ENCODE measurements around the gene CXCL17.

Gene CXCL17

DNA sequence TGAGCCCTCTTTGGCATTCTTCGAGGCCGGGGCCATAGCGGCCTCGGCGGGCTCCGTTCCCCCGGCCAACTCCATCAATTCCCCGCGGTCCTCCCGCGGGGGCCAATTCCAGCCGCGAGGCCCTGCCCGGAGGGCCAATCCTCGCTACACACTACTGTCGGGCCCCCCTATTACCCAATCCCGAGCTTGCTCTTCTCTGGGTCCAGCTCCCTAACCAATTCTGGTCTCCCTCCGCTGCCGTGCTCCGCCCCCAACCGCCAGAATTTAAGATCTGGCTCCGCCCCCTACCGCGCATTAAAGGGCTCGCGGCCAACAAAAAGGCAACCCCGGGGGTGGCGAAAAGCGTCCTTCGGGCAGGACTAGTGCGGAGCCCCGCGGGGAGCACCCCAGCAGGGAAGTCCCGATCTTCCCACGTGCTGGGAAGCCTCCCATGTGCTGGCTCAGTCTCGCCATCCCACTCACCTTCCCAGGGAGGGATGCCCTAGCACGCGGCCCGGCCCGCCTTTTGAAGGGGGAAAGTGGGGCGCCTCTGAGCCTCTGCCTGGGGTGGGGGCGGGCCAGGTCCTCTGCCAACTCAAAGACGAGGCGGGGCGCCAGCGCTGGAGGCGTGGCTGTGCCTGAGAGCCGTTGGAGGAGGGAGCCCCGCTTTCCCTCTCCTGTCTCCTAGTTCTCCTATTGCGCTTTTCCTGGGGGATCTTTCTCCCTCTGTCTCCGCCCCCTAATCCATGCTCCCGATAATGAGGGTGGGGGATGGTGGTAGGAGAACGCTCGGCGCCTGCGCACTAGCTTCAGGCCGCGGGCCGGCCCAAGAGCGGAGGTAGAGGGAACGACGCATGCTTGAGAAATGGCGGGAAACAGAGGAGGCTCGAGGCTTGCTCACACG is 19.0 kb downstream of the CXCL17 start:
- H3K4me3 ChIP-seq (ENCODE audit: low read depth, low read length), result peak overlapping the region; percentile 87
- H3K79me2 ChIP-seq (ENCODE audit: control insufficient read depth, insufficient read depth, low read length, unreplicated experiment), result no peaks in the 10 kb centered on the region
- H3K27me3 ChIP-seq (ENCODE audit: insufficient read depth, low read length), result no peaks in the 10 kb centered on the region
- no peaks in the 10 kb centered on the region for H3K36me3 ChIP-seq (ENCODE audit: insufficient read depth, low read length)
- H2AFZ ChIP-seq (ENCODE audit: low read length, unreplicated experiment), result peak overlapping the region; percentile 48
- peaks cover 6% of the 10 kb centered on the region for H3K4me1 ChIP-seq (ENCODE audit: control insufficient read depth, insufficient read depth, low read length, unreplicated experiment)
- peak overlapping the region; percentile 52; the same call in 1 of the 2 replicates for H3K27ac ChIP-seq (ENCODE audit: low read depth, low read length)

DNA sequence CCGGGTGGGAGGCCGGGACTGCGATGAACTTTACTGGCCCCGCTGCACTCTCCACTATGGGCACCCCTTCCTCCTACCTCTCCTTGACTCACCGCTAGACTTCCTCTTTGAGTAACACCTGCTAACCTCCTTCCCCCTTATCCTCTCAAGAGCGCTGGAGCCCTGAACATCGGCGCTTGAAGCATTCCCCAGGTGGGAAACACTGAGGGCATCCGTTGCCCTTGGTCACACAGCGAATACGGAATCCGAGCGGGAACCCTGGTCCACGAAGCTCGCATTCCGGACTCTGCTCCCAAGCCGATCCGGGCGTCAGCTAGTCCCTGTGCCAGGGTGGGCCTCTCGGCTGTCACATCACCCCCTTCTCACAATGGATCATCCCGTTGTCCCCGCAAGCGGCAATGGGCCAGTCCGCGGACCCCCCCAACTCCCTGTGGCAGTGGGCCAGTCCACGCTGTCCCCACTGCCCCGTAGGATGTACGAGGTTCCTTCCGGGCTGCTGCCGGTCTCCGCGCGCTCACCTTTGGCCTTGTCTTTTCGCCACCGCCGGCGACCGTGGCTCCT is 19.8 kb downstream of the CXCL17 start:
- Histone ChIP-seq H2AFZ (ENCODE audit: low read length, unreplicated experiment) (peak overlapping the region; percentile 21), H3K4me3 (ENCODE audit: low read depth, low read length) (peak overlapping the region; percentile 87), H3K79me2 (ENCODE audit: control insufficient read depth, insufficient read depth, low read length, unreplicated experiment) (no peaks in the 10 kb centered on the region), H3K27me3 (ENCODE audit: insufficient read depth, low read length) (no peaks in the 10 kb centered on the region), H3K4me1 (ENCODE audit: control insufficient read depth, insufficient read depth, low read length, unreplicated experiment) (peaks cover 6% of the 10 kb centered on the region), H3K27ac (ENCODE audit: low read depth, low read length) (no peak overlapping the region), H3K36me3 (ENCODE audit: insufficient read depth, low read length) (no peaks in the 10 kb centered on the region)

DNA sequence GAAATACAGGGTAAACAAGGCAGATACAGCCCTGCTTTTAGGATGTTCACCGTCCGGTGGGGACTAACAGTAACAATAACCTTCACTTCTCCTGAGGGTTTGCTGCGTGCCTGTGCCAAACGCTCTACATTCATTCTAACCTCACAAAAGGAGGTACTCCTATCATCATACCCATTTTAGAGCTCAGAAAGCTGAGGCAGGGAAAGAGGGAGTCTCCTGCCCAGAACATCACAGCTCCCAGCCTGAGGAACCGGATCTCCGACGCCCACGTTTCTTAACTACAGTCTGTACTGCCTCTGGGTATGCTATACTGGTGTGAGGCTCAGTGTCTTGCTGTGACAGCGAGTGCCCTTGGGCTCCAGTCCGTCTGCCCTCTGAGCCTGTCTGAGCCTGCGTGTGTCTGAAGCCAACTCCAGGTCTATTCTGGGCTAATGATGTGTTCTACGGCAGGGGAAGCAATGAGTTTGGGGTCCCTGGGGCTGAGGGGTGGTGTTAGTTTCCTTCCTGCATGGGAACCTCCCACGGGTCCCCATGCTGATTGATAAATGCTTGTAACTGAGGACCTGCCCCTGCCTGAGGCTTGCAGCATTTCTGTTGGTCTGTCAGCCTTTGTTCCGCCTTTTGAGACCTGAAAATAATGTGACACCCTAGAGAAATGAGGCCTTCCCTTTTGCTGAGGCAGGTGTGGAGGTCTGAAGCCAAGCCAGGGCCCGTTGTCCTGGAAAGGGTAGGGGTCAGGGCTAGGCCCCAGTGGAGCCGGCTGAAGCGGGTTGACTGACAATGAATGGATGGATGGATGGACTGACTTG is 20.4 kb downstream of the CXCL17 start:
- Histone ChIP-seq H3K27me3 (ENCODE audit: insufficient read depth, low read length) (no peaks in the 10 kb centered on the region), H3K36me3 (ENCODE audit: insufficient read depth, low read length) (no peaks in the 10 kb centered on the region), H2AFZ (ENCODE audit: low read length, unreplicated experiment) (no peak overlapping the region), H3K27ac (ENCODE audit: low read depth, low read length) (no peak overlapping the region), H3K79me2 (ENCODE audit: control insufficient read depth, insufficient read depth, low read length, unreplicated experiment) (no peaks in the 10 kb centered on the region), H3K4me3 (ENCODE audit: low read depth, low read length) (peak overlapping the region; percentile 87), H3K4me1 (ENCODE audit: control insufficient read depth, insufficient read depth, low read length, unreplicated experiment) (peaks cover 6% of the 10 kb centered on the region)

DNA sequence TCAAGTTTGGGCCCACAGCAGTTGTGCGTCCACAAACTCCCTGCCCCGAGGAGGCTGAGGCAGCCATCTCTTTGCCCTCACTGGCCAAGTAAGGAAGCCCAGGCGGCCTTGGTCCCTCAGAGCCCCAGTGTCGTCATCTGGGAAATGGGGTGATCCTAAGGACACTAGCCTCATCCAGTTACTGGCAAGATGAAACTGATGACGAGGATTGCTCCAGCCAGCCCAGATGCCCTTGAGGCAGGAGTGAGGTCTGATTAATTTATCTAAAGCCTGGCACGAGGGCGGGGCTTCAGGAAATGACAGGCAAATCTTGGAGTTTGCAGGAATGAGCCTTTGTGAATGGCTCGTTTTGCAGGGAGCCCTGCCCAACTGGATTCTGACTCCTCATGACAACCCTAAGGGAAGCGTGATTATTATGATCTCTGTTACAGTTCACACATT is 21.1 kb downstream of the CXCL17 start:
- Histone ChIP-seq H3K4me1 (ENCODE audit: control insufficient read depth, insufficient read depth, low read length, unreplicated experiment) (peaks cover 6% of the 10 kb centered on the region), H3K4me3 (ENCODE audit: low read depth, low read length) (no peak overlapping the region; the same call in 1 of the 2 replicates), H3K27ac (ENCODE audit: low read depth, low read length) (no peak overlapping the region), H3K79me2 (ENCODE audit: control insufficient read depth, insufficient read depth, low read length, unreplicated experiment) (no peaks in the 10 kb centered on the region), H2AFZ (ENCODE audit: low read length, unreplicated experiment) (no peak overlapping the region), H3K27me3 (ENCODE audit: insufficient read depth, low read length) (no peaks in the 10 kb centered on the region), H3K36me3 (ENCODE audit: insufficient read depth, low read length) (no peaks in the 10 kb centered on the region)

DNA sequence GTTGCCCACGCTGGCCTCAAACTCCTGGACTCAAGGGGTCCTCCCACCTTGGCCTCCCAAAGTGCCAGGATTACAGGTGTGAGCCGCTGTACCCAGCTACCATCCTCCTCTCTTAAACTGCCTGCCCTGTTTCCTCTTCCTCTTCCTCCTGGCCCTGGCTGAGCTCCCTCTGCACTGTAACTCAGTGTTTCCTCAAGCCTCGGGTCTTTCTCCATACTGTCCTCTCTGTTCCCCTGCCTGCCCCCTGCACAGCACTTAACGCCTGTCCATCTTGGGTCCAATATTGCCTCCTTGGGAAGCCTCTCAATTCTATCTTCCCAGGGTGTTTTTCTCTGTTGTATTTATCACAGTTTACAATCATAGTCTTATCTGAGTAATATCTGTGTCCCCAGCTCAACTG is 21.6 kb downstream of the CXCL17 start:
- no peaks in the 10 kb centered on the region for H3K36me3 ChIP-seq (ENCODE audit: insufficient read depth, low read length)
- H3K4me3 ChIP-seq (ENCODE audit: low read depth, low read length), result no peak overlapping the region
- H3K4me1 ChIP-seq (ENCODE audit: control insufficient read depth, insufficient read depth, low read length, unreplicated experiment), result peaks cover 6% of the 10 kb centered on the region
- no peaks in the 10 kb centered on the region for H3K79me2 ChIP-seq (ENCODE audit: control insufficient read depth, insufficient read depth, low read length, unreplicated experiment)
- no peaks in the 10 kb centered on the region for H3K27me3 ChIP-seq (ENCODE audit: insufficient read depth, low read length)
- H2AFZ ChIP-seq (ENCODE audit: low read length, unreplicated experiment), result no peak overlapping the region
- H3K27ac ChIP-seq (ENCODE audit: low read depth, low read length), result no peak overlapping the region

DNA sequence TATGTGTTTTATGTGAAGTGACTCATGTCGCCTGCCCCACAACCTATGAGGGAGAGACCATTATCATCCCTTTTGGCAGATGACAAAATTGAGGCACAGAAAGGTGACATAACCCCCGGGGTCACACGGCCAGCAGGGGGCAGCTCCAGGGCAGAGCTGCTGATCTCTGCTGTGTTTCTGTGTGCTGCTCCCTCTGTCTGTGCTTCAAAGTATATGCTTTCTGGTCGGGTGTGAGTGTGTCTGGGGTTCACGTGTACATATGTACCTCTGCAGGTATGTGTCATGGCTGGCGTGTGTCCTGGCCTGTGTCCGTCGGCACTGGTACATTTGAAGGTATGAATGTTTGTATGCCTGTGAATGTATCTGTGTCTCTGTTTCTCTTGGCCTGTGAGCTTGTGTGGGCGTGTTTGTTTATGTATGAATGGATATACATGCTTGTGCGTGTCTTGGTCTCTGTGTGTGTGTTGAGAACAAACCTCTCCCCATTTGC is 22.6 kb downstream of the CXCL17 start:
- H3K79me2 ChIP-seq (ENCODE audit: control insufficient read depth, insufficient read depth, low read length, unreplicated experiment), result no peaks in the 10 kb centered on the region
- no peak overlapping the region for H2AFZ ChIP-seq (ENCODE audit: low read length, unreplicated experiment)
- no peaks in the 10 kb centered on the region for H3K27me3 ChIP-seq (ENCODE audit: insufficient read depth, low read length)
- H3K36me3 ChIP-seq (ENCODE audit: insufficient read depth, low read length), result no peaks in the 10 kb centered on the region
- H3K4me3 ChIP-seq (ENCODE audit: low read depth, low read length), result no peak overlapping the region
- no peak overlapping the region for H3K27ac ChIP-seq (ENCODE audit: low read depth, low read length)
- peaks cover 6% of the 10 kb centered on the region for H3K4me1 ChIP-seq (ENCODE audit: control insufficient read depth, insufficient read depth, low read length, unreplicated experiment)

DNA sequence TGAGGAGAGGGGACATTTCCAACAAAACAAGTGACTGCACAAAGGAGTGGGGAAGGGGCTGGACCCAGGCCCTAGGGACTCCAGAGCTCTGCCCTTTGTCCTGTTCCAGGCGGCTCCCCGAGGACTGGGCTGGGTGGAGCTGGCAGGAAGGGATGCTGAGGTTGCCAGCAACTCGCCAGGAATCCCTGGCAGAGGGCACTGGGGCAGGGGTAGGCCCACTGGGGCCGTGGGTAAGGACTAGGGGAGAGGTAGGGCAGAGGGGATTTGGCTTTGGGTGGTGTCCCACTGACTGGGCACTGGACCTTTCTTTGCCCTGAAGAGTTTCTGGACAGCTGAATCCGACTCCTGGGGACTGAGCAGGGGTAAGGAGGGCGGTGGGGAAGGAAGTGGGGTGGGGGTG is 23.4 kb downstream of the CXCL17 start:
- H3K36me3 ChIP-seq (ENCODE audit: insufficient read depth, low read length), result no peaks in the 10 kb centered on the region
- no peaks in the 10 kb centered on the region for H3K27me3 ChIP-seq (ENCODE audit: insufficient read depth, low read length)
- no peak overlapping the region for H2AFZ ChIP-seq (ENCODE audit: low read length, unreplicated experiment)
- H3K4me3 ChIP-seq (ENCODE audit: low read depth, low read length), result no peak overlapping the region
- no peak overlapping the region for H3K27ac ChIP-seq (ENCODE audit: low read depth, low read length)
- peaks cover 6% of the 10 kb centered on the region for H3K4me1 ChIP-seq (ENCODE audit: control insufficient read depth, insufficient read depth, low read length, unreplicated experiment)
- no peaks in the 10 kb centered on the region for H3K79me2 ChIP-seq (ENCODE audit: control insufficient read depth, insufficient read depth, low read length, unreplicated experiment)

DNA sequence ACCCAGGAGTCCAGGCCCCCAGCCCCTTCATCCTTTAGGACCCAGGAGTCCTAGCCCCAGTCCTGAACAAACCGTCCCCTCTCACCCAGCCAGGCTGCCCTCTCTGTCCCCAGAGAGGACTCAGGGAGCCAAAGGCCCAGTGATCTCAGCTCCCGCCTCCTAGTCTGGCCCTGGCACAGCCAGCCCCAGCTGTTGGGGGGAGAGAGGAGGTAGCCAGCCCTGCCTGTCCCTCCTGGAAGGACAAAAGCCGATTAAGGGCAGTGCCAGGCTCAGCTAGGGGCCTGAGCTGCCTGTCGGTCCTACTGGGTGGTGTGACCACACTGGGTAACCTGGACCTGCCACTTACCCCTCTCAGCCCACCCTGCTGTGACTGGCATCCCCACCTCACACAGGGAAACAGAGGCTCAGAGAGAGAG is 30.1 kb downstream of the CXCL17 start:
- H3K4me3 ChIP-seq (ENCODE audit: low read depth, low read length), result no peak overlapping the region
- H3K36me3 ChIP-seq (ENCODE audit: insufficient read depth, low read length), result no peaks in the 10 kb centered on the region

DNA sequence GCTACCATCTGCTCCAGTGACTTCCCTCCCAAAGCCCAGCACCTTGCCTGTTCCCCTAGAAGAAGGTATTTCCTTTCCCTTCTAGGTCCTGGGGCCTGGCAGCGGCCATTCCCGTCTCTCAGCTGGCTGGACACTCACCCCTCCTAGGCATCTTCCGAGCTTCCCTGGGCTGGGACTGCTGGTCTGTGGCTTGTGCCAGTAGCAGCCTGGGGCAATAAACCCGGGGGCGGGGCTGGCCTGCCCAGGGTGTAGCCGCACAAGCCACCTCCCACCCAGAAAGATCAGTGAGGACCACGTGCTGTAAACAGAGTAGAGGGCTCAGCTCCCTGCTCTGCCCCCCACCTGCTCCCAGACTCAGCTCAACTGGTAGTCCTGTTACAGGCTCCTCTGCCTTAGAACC is 30.5 kb downstream of the CXCL17 start:
- Histone ChIP-seq H2AFZ (ENCODE audit: low read length, unreplicated experiment) (no peak overlapping the region), H3K4me1 (ENCODE audit: control insufficient read depth, insufficient read depth, low read length, unreplicated experiment) (no peaks in the 10 kb centered on the region), H3K27ac (ENCODE audit: low read depth, low read length) (no peak overlapping the region), H3K79me2 (ENCODE audit: control insufficient read depth, insufficient read depth, low read length, unreplicated experiment) (no peaks in the 10 kb centered on the region), H3K36me3 (ENCODE audit: insufficient read depth, low read length) (no peaks in the 10 kb centered on the region), H3K4me3 (ENCODE audit: low read depth, low read length) (no peak overlapping the region), H3K27me3 (ENCODE audit: insufficient read depth, low read length) (no peaks in the 10 kb centered on the region)

More for the DNA sequence above, 30.1 kb downstream of the CXCL17 start:
- Histone ChIP-seq H2AFZ (ENCODE audit: low read length, unreplicated experiment) (no peak overlapping the region), H3K27ac (ENCODE audit: low read depth, low read length) (no peak overlapping the region), H3K4me1 (ENCODE audit: control insufficient read depth, insufficient read depth, low read length, unreplicated experiment) (no peaks in the 10 kb centered on the region), H3K27me3 (ENCODE audit: insufficient read depth, low read length) (no peaks in the 10 kb centered on the region), H3K79me2 (ENCODE audit: control insufficient read depth, insufficient read depth, low read length, unreplicated experiment) (no peaks in the 10 kb centered on the region)

DNA sequence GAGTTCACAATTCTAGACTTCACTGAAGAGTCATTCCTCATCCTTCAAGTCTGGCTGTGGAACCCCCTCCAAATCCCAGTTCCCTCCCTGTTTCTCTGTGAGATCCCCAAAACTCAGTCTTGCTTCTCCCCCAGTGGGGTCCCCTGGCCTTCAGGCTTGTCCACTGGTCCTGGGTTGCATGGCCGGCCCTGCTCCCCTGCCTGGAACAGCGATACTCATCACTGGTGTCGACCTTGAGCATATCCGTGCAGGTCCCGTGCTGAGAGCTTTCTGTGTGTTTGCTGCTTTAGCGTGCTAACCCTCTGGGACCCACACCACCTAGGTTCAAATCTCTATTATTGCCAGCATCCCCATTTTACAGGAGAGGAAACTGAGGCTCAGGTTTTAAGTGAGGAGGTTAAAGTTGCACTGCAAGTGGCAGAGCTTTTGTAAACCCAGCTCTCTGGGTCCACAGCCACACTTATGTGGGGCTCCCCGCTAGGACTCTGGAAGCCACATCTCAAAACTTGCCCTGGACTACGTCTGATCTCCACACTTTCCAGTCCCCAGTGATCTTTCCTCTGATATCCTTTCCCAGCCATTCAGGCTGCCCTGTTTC is 31.1 kb downstream of the CXCL17 start:
- Histone ChIP-seq H2AFZ (ENCODE audit: low read length, unreplicated experiment) (no peak overlapping the region), H3K79me2 (ENCODE audit: control insufficient read depth, insufficient read depth, low read length, unreplicated experiment) (no peaks in the 10 kb centered on the region), H3K27me3 (ENCODE audit: insufficient read depth, low read length) (no peaks in the 10 kb centered on the region), H3K4me3 (ENCODE audit: low read depth, low read length) (no peak overlapping the region), H3K27ac (ENCODE audit: low read depth, low read length) (no peak overlapping the region), H3K36me3 (ENCODE audit: insufficient read depth, low read length) (no peaks in the 10 kb centered on the region), H3K4me1 (ENCODE audit: control insufficient read depth, insufficient read depth, low read length, unreplicated experiment) (no peaks in the 10 kb centered on the region)
